ENCODE results near the gene IL1RAP.

GRCh38 chr3:190526787-190527762, 13.2 kb downstream of the IL1RAP start:
- TF ChIP-seq, protein P1, sequence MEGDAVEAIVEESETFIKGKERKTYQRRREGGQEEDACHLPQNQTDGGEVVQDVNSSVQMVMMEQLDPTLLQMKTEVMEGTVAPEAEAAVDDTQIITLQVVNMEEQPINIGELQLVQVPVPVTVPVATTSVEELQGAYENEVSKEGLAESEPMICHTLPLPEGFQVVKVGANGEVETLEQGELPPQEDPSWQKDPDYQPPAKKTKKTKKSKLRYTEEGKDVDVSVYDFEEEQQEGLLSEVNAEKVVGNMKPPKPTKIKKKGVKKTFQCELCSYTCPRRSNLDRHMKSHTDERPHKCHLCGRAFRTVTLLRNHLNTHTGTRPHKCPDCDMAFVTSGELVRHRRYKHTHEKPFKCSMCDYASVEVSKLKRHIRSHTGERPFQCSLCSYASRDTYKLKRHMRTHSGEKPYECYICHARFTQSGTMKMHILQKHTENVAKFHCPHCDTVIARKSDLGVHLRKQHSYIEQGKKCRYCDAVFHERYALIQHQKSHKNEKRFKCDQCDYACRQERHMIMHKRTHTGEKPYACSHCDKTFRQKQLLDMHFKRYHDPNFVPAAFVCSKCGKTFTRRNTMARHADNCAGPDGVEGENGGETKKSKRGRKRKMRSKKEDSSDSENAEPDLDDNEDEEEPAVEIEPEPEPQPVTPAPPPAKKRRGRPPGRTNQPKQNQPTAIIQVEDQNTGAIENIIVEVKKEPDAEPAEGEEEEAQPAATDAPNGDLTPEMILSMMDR (IDR thresholded peaks at IDR 0.05), result no peak
- no peak for TF ChIP-seq POLR2AphosphoS5 (IDR thresholded peaks at IDR 0.05)
- TF ChIP-seq POLR2A (IDR thresholded peaks at IDR 0.05), result no peak
